HG03103 (cell line): Measurements from ENCODE around the gene ELL2.

Source experiments
- ATAC-seq: cut with Tn5 transposase; IDR thresholded peaks from one replicate; pipeline ENCODE4 v1.9.1; 2021; ENCODE audit warnings: low read depth; ENCODE audit not compliant: unreplicated experiment

Gene ELL2

GRCh38 chr5:95957561-95958203 is 4.0 kb downstream of the ELL2 start:
- no peak for ATAC-seq

- ATAC-seq = no peak
These were observed 4.8 kb downstream of the ELL2 start for GRCh38 chr5:95956900-95957293.

GRCh38 chr5:95956021-95956899 is 5.4 kb downstream of the ELL2 start:
- ATAC-seq = no peak

GRCh38 chr5:95954716-95955115 is 6.9 kb downstream of the ELL2 start:
- no peak for ATAC-seq

- no peak for ATAC-seq
These were observed 8.5 kb downstream of the ELL2 start for GRCh38 chr5:95953021-95953702.

- ATAC-seq = no peak
These were observed 9.7 kb downstream of the ELL2 start for GRCh38 chr5:95951916-95952315.

GRCh38 chr5:95949810-95950209 is 11.8 kb downstream of the ELL2 start:
- ATAC-seq = no peak

- no peak for ATAC-seq
These were observed 13.0 kb downstream of the ELL2 start for GRCh38 chr5:95948631-95949030.

GRCh38 chr5:95946451-95946850 is 15.2 kb downstream of the ELL2 start:
- ATAC-seq = no peak

- ATAC-seq = no peak
These were observed 18.7 kb downstream of the ELL2 start for GRCh38 chr5:95942968-95943367.

GRCh38 chr5:95942414-95942813 is 19.2 kb downstream of the ELL2 start:
- no peak for ATAC-seq

GRCh38 chr5:95941756-95942155 is 19.9 kb downstream of the ELL2 start:
- ATAC-seq = no peak

GRCh38 chr5:95940758-95941682 is 20.6 kb downstream of the ELL2 start:
- no peak for ATAC-seq

GRCh38 chr5:95939465-95939864 is 22.2 kb downstream of the ELL2 start:
- ATAC-seq = peak; percentile 48

- ATAC-seq = no peak
These were observed 22.9 kb downstream of the ELL2 start for GRCh38 chr5:95938766-95939165.

GRCh38 chr5:95938347-95938746 is 23.3 kb downstream of the ELL2 start:
- ATAC-seq = no peak

- ATAC-seq = no peak
These were observed 24.0 kb downstream of the ELL2 start for GRCh38 chr5:95937607-95938152.

GRCh38 chr5:95936812-95937397 is 24.7 kb downstream of the ELL2 start:
- ATAC-seq = no peak

- no peak for ATAC-seq
These were observed 26.0 kb downstream of the ELL2 start for GRCh38 chr5:95935553-95936100.
